Measurements from ENCODE around the gene CCDC171.
A peak's percentile ranks its signal among the peaks of the same experiment; 100 is the strongest.
"Not testable (repeated sequence)": the region's sequence is repeated elsewhere in the genome, so short reads cannot be mapped to it uniquely, and the experiment has no call there.

Gene CCDC171

GRCh38 chr9:15552636-15553527 is at the start of gene CCDC171:
TSS of gene CCDC171 (plus strand) at chr9:15553043. CDS start at chr9:15564089, 11,046 bp downstream.
- peak; percentile 81 to 99 (median 90) for DNase-seq
- intact Hi-C loops (cut with DNase I) = loop anchor here (1.0 to 5.0 kb wide), 3 partner anchors 42 to 130 kb away; partner anchors contain the start of gene SNAPC3

GRCh38 chr9:15505921-15506320 is 46.9 kb upstream of the CCDC171 start:
- intact Hi-C loops (cut with DNase I) = no loop called here
- DNase-seq = no peak

- intact Hi-C loops (cut with DNase I) = no loop called here
- DNase-seq = peak; percentile 25 to 91 (median 44)
These were observed 42.7 kb upstream of the CCDC171 start for GRCh38 chr9:15509931-15510788.

- intact Hi-C loops (cut with DNase I) = loop anchor here (1.0 kb wide), 2 partner anchors 41 to 89 kb away; partner anchors contain the start of gene SNAPC3
- DNase-seq = peak; percentile 64 to 96 (median 76)
These were observed 41.9 kb upstream of the CCDC171 start, which contains the start of gene PSIP1 for GRCh38 chr9:15510789-15511575. TSS of gene PSIP1 (minus strand) at chr9:15510970. CDS start at chr9:15510188, 782 bp downstream.

- DNase-seq = no peak
- intact Hi-C loops (cut with DNase I) = no loop called here
These were observed 40.6 kb upstream of the CCDC171 start for GRCh38 chr9:15512204-15512603.

GRCh38 chr9:15512889-15513288 is 40.0 kb upstream of the CCDC171 start:
- intact Hi-C loops (cut with DNase I) = no loop called here
- no peak for DNase-seq

- intact Hi-C loops (cut with DNase I) = no loop called here
- no peak for DNase-seq
These were observed 39.5 kb upstream of the CCDC171 start for GRCh38 chr9:15513335-15513734.

GRCh38 chr9:15519831-15520230 is 33.0 kb upstream of the CCDC171 start:
- no peak for DNase-seq
- intact Hi-C loops (cut with DNase I) = no loop called here

- DNase-seq = no peak
- intact Hi-C loops (cut with DNase I) = no loop called here
These were observed 31.6 kb upstream of the CCDC171 start for GRCh38 chr9:15521254-15521653.

- no peak for DNase-seq
These were observed 30.6 kb upstream of the CCDC171 start for GRCh38 chr9:15522130-15522755.

GRCh38 chr9:15524845-15525455 is 27.9 kb upstream of the CCDC171 start:
- intact Hi-C loops (cut with DNase I) = no loop called here
- DNase-seq = no peak

More at GRCh38 chr9:15522130-15522755, 30.6 kb upstream of the CCDC171 start:
- intact Hi-C loops (cut with DNase I) = no loop called here

GRCh38 chr9:15525958-15526357 is 26.9 kb upstream of the CCDC171 start:
- intact Hi-C loops (cut with DNase I) = no loop called here
- no peak for DNase-seq

GRCh38 chr9:15527035-15527434 is 25.8 kb upstream of the CCDC171 start:
- DNase-seq; intact Hi-C loops (cut with DNase I): not testable (repeated sequence)

GRCh38 chr9:15529566-15530324 is 23.1 kb upstream of the CCDC171 start:
- no peak for DNase-seq
- intact Hi-C loops (cut with DNase I) = no loop called here

GRCh38 chr9:15531380-15531779 is 21.5 kb upstream of the CCDC171 start:
- intact Hi-C loops (cut with DNase I) = no loop called here
- no peak for DNase-seq

- DNase-seq = no peak
- intact Hi-C loops (cut with DNase I) = no loop called here
These were observed 11.0 kb upstream of the CCDC171 start for GRCh38 chr9:15541872-15542271.

- intact Hi-C loops (cut with DNase I) = no loop called here
- no peak for DNase-seq
These were observed 10.2 kb upstream of the CCDC171 start for GRCh38 chr9:15542624-15543023.

- no peak for DNase-seq
- intact Hi-C loops (cut with DNase I) = no loop called here
These were observed 9.6 kb upstream of the CCDC171 start for GRCh38 chr9:15543047-15543813.

All from posterior cingulate gyrus (tissue), 11 donors.